B cell (primary cell): ENCODE measurements around the gene STARD3.

Experiments
- CTCF ChIP-seq: fragments of 200-600 bp; IDR thresholded peaks from one replicate; pipeline ENCODE4 v1.8.0; 2022; ENCODE audit warnings: antibody characterized with exemption, mild to moderate bottlenecking
- EZH2 ChIP-seq: IDR thresholded peaks from 2 replicates; pipeline ENCODE4 v1.6.1; 2012; ENCODE audit warnings: borderline replicate concordance, low read depth, mild to moderate bottlenecking, moderate library complexity, low read length; ENCODE audit not compliant: insufficient read depth, poor library complexity, severe bottlenecking

- TF ChIP-seq CTCF (no peak), EZH2 (no peak)
Measured at GRCh38 chr17:39659279-39660010, 22.5 kb downstream of the STARD3 start.
